Sigmoid colon (tissue), 7 donors: ENCODE results near the gene RCE1. TPM values are rescaled to one million over a fixed set of nuclear protein-coding genes. Genes with fewer than 3 reads are reported as not detected.

Experiments
- DNase-seq: peaks from one replicate; pipeline ENCODE4 v3.0.0-alpha.2; 2019
- H3K27ac ChIP-seq, 4 donors: fragments of 200-600 bp; sonication (generic); one replicate each; pipeline ENCODE4 v1.5.1; 2016 to 2019; ENCODE audit warnings: mild to moderate bottlenecking in 1 of 4
- H3K27me3 ChIP-seq, 3 donors: fragments of 200-600 bp; sonication (generic); one replicate each; pipeline ENCODE4 v1.5.1; 2019; ENCODE audit warnings: mild to moderate bottlenecking in 1 of 3
- H3K36me3 ChIP-seq, 4 donors: fragments of 200-600 bp; sonication (generic); one replicate each; pipeline ENCODE4 v1.5.1; 2016 to 2019
- H3K4me1 ChIP-seq, 4 donors: fragments of 200-600 bp; sonication (generic); one replicate each; pipeline ENCODE4 v1.5.1; 2017 to 2019
- H3K4me3 ChIP-seq, 4 donors: fragments of 200-600 bp; sonication (generic); one replicate each; pipeline ENCODE4 v1.5.1; 2017 to 2019; ENCODE audit warnings: mild to moderate bottlenecking in 2 of 4, moderate library complexity in 1 of 4
- H3K9me3 ChIP-seq, 4 donors: fragments of 200-600 bp in 3 of 4; sonication (generic) in 3 of 4; one replicate each; pipeline versions ENCODE4 v1.5.1 to v1.6.1; 2013 to 2019
- EP300 ChIP-seq, 4 donors: sonication (generic); formaldehyde crosslinking; IDR thresholded peaks; one replicate each; pipeline ENCODE4 v1.6.1; 2017; ENCODE audit warnings: antibody characterized with exemption in 4 of 4
- POLR2A ChIP-seq, 2 donors: fragments of 450-650 bp; IDR thresholded peaks; one replicate each; pipeline ENCODE4 v1.6.1; 2016; ENCODE audit warnings: antibody characterized with exemption in 2 of 2, mild to moderate bottlenecking in 2 of 2, moderate library complexity in 2 of 2
- POLR2AphosphoS5 ChIP-seq, 4 donors: sonication (generic); formaldehyde crosslinking; IDR thresholded peaks; one replicate each; pipeline ENCODE4 v1.6.1; 2017; ENCODE audit warnings: antibody characterized with exemption in 4 of 4
- WGBS, 2 donors: extraction: QIAGEN DNeasy Blood & Tissue Kit; methylation state at CpG; one replicate each; pipeline ENCODE4 v1.1.7; 2013; 5-methylcytosine and 5-hydroxymethylcytosine counted together
- intact Hi-C: fragments of 100-400 bp; cut with DNase I; formaldehyde crosslinking; loops from one replicate; pipeline ENCODE4 v1.15.1; 2023
- polyA plus RNA-seq, 3 donors: library from polyadenylated mRNA; stranded (reverse); fragments of 200-250 nt; gene quantifications; one replicate each; pipeline ENCODE4 v1.2.3, GENCODE V29; 2013
- total RNA-seq, 4 donors: library from RNA; depleted of rRNA; stranded (reverse); fragments of >200 nt; gene quantifications; one replicate each; pipeline ENCODE4 v1.1.0, GENCODE V29; 2016
- TF ChIP-seq, protein P1 (sequence below), 4 experiments: fragments of 450-650 bp in 3 of 4; fragments of 200-600 bp in 1 of 4; IDR thresholded peaks; one replicate each; pipeline ENCODE4 v1.5.1; 2016 to 2019; ENCODE audit warnings: antibody characterized with exemption in 4 of 4, mild to moderate bottlenecking in 3 of 4, moderate library complexity in 2 of 4
- donor health status: healthy with polysubstance abuse.
- donor health status: Bipolar disorder and iron deficiency.
- donor health status: healthy.

The RCE1 gene
- total and polyA plus RNA-seq, 7 donors = 6.1 to 23.0 (median 8.4) TPM

- peak; percentile 60 for DNase-seq
- Histone ChIP-seq H3K9me3 (no peaks in the 10 kb centered on the region), H3K27ac (peak overlapping the region in 2 of 4 donors; percentile 92 to 97), H3K4me3 (peak overlapping the region in 1 of 4 donors; percentile 90), H3K4me1 (peaks cover 0 to 36% (median 27%) of the 10 kb centered on the region in 4 donors), H3K27me3 (no peaks in the 10 kb centered on the region), H3K36me3 (peaks cover 0 to 30% (median 7%) of the 10 kb centered on the region in 4 donors)
- TF ChIP-seq POLR2AphosphoS5 (IDR thresholded peaks at IDR 0.05) = no peak
- TF ChIP-seq POLR2A (IDR thresholded peaks at IDR 0.05) = no peak
- TF ChIP-seq, protein P1, sequence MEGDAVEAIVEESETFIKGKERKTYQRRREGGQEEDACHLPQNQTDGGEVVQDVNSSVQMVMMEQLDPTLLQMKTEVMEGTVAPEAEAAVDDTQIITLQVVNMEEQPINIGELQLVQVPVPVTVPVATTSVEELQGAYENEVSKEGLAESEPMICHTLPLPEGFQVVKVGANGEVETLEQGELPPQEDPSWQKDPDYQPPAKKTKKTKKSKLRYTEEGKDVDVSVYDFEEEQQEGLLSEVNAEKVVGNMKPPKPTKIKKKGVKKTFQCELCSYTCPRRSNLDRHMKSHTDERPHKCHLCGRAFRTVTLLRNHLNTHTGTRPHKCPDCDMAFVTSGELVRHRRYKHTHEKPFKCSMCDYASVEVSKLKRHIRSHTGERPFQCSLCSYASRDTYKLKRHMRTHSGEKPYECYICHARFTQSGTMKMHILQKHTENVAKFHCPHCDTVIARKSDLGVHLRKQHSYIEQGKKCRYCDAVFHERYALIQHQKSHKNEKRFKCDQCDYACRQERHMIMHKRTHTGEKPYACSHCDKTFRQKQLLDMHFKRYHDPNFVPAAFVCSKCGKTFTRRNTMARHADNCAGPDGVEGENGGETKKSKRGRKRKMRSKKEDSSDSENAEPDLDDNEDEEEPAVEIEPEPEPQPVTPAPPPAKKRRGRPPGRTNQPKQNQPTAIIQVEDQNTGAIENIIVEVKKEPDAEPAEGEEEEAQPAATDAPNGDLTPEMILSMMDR (IDR thresholded peaks at IDR 0.05) = no peak
- TF ChIP-seq EP300 (IDR thresholded peaks at IDR 0.05) = no peak
- WGBS, 2 donors = 91 to 92% methylated on average over 12 of the region's 12 CpGs
- intact Hi-C loops = loop anchor here (5.0 kb wide), 1 partner anchor 38 kb away; no protein-coding TSS in a partner anchor
Measured at GRCh38 chr11:66844496-66845142, 1.4 kb downstream of the RCE1 start.

DNA sequence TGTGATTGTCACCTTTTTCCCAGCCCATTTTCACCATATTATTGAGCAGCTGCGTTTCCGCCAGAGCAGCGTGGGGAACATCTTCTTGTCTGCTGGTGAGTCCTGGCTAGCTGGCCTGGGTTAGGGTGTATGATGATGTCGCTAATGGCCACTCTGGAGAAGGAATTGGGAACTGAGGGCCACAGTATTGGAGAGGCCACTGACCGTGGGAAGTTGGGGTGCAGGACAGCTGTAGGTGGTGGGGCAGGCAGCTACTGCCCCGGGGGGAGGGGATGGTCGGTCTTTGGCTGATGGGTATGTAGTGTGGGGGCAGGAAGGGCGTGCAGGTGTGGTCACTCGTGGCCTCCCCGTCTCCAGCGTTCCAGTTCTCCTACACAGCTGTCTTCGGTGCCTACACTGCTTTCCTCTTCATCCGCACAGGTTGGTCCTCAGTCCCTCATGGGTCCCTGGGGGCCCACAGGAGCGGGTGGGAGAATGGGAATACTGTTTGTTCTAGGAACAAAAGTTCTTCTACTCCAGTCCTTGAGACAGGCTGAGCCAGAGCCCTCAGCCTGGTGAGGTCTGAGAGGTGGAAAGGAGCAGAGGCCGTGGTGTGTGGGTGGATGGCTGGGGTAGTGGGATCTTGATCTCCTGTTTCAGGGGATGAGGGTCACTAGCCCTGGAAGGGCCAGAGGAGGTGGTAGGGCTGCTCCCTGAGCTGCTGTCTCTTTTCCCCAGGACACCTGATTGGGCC lies 2.1 kb downstream of the RCE1 start:
- TF ChIP-seq EP300 (IDR thresholded peaks at IDR 0.05) (no peak), POLR2AphosphoS5 (IDR thresholded peaks at IDR 0.05) (no peak), POLR2A (IDR thresholded peaks at IDR 0.05) (no peak)
- TF ChIP-seq, protein P1 (IDR thresholded peaks at IDR 0.05) = no peak
- peaks cover 0 to 36% (median 27%) of the 10 kb centered on the region in 4 donors for H3K4me1 ChIP-seq
- intact Hi-C loops = no loop called here
- peak; percentile 63 for DNase-seq
- H3K27ac ChIP-seq = no peak overlapping the region
- peaks cover 0 to 30% (median 7%) of the 10 kb centered on the region in 4 donors for H3K36me3 ChIP-seq
- no peaks in the 10 kb centered on the region for H3K27me3 ChIP-seq
- no peaks in the 10 kb centered on the region for H3K9me3 ChIP-seq
- H3K4me3 ChIP-seq = no peak overlapping the region
- 92 to 94% methylated on average over 15 of the region's 15 CpGs for WGBS, 2 donors

DNA sequence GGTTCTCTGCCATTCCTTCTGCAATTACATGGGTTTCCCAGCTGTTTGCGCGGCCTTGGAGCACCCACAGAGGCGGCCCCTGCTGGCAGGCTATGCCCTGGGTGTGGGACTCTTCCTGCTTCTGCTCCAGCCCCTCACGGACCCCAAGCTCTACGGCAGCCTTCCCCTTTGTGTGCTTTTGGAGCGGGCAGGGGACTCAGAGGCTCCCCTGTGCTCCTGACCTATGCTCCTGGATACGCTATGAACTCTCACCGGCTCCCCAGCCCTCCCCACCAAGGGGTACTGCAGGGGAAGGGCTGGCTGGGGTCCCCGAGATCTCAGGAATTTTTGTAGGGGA lies 2.6 kb downstream of the RCE1 start:
- Histone ChIP-seq H3K36me3 (peaks cover 0 to 30% (median 7%) of the 10 kb centered on the region in 4 donors), H3K27ac (no peak overlapping the region), H3K9me3 (no peaks in the 10 kb centered on the region), H3K4me1 (peaks cover 0 to 34% (median 27%) of the 10 kb centered on the region in 4 donors), H3K4me3 (no peak overlapping the region), H3K27me3 (no peaks in the 10 kb centered on the region)
- peak; percentile 35 for DNase-seq
- WGBS, 2 donors = 91 to 93% methylated on average over 9 of the region's 9 CpGs
- intact Hi-C loops = no loop called here
- TF ChIP-seq, protein P1 (IDR thresholded peaks at IDR 0.05) = no peak
- TF ChIP-seq EP300 (IDR thresholded peaks at IDR 0.05) = no peak
- no peak for TF ChIP-seq POLR2AphosphoS5 (IDR thresholded peaks at IDR 0.05)
- no peak for TF ChIP-seq POLR2A (IDR thresholded peaks at IDR 0.05)

GRCh38 chr11:66846671-66847091 lies 3.4 kb downstream of the RCE1 start:
- Histone ChIP-seq H3K9me3 (no peaks in the 10 kb centered on the region), H3K4me1 (peaks cover 0 to 26% (median 21%) of the 10 kb centered on the region in 4 donors), H3K27ac (no peak overlapping the region), H3K27me3 (no peaks in the 10 kb centered on the region), H3K36me3 (peaks cover 0 to 30% (median 7%) of the 10 kb centered on the region in 4 donors), H3K4me3 (no peak overlapping the region)
- intact Hi-C loops = no loop called here
- WGBS, 2 donors = 92 to 94% methylated on average over 4 of the region's 4 CpGs
- peak; percentile 56 for DNase-seq
- TF ChIP-seq EP300 (IDR thresholded peaks at IDR 0.05) (no peak), POLR2A (IDR thresholded peaks at IDR 0.05) (no peak), POLR2AphosphoS5 (IDR thresholded peaks at IDR 0.05) (no peak)
- TF ChIP-seq, protein P1 (IDR thresholded peaks at IDR 0.05) = no peak
